ENCODE measurements around the gene WDR82.

Gene WDR82

DNA sequence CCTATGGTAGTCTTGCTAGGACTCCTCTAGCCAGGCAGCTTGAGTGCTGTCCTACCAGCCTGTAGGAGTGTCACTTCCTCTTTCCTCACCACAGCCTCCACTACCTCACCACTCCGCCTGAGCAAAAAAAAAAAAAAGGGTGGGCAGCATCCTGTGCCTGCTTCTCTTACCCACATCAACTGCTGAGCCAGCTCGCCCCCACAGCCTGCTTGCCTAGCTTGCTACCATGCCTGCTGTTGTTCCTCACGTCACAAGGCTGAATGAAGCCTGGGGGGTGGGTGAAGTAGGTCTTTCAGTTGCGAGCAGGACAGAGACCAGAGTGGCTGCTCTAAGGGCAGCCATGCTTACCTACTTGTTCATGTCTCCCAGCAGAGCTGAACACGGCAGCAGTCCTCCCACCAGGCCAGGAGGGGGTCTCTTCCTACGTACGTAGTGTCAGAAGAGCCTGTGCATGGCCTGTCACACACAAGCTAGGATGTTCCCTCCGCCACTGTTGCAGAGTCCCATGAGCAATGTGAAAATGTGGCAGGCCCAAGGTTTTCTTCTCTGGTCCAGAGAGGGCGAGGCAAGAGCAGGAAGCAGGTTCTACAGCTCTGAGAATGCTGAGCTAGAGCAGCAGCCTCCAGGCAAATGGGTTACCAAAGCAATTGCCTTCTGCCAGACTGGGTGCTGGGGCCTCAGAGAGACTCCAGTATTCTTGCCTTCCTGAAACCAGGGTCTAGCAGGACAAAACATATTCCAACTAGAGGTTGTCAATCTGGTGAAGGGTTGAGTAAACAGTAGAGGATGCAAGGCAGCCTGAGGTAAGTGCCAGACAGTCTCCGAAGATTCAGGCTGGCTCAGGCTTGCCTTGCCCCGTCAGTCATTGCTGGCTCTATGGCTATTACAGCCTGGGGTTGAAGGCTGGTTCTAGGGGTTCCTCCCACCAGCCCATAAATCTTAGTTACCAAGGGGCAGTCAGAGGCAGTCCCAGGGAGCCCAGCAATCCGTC lies 24.8 kb downstream of the WDR82 start:
- peak; percentile 67 for DNase-seq

DNA sequence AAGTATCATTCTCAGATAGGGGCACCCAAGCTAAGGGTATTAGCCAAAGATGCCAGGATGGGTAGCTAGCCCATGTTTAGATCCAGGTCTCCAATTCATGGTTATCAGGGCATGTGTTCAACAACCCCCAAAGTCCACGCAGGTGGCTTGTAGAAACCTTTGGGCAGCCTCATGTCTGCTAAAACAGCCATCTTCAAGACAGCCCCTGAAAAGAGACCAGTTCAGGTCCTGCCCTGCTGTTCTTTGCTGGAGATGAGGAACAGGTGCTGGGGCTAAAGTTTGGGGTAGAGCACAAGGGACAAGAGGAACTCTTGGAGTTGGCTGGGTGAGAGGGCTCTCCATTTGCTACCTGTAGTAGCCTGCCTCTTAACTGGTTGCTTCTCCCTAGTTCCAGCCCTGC lies 28.3 kb downstream of the WDR82 start:
- no peak for DNase-seq

GRCh38 chr3:52249683-52250082 lies 28.8 kb downstream of the WDR82 start:
- no peak for DNase-seq

DNA sequence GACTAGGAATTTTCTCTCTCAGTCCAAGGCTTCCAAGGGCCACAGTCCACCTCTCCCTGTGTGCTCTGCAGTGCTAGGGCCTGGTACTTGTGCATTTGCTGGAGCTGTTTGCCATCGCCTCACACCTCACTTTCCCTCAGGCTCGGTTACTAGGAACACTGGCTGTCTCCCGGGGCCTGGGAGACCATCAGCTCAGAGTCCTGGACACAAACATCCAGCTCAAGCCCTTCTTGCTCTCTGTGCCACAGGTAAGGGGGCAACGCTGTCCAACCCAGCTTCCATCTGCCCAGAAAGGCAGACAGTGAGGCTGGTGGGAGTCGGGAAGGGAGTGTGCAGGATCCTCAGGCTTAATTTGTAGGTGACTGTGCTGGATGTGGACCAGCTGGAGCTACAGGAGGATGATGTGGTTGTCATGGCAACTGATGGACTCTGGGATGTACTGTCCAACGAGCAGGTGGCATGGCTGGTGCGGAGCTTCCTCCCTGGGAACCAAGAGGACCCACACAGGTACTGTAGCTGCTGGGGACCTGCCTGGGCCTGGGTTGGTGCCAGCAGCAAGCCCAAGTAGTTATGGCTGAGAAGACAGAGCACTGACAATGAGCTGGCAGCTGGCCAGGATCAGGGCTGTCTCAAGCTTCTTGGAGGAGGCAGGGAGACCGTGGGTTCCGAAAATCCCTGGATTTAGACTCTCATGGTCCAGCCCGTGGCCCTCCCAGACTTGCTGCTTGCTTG lies 29.5 kb downstream of the WDR82 start:
- DNase-seq, result no peak

DNA sequence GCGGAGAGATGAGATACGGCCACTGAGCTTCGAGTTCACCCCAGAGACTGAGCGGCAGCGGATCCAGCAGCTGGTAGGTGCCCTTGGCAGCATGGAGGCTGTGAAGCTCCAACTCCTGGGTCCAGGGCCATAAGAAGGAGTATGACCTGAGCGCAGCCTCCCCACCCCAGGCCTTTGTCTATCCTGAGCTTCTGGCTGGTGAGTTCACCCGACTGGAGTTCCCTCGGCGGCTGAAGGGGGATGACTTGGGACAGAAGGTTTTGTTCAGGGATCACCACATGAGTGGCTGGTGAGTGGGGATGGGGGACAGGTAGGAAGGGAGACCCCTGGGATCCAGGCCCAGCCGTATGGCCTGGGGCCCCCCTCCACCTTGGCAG lies 30.3 kb downstream of the WDR82 start:
- peak; percentile 6 for DNase-seq

GRCh38 chr3:52247409-52248164 lies 30.9 kb downstream of the WDR82 start:
- peak; percentile 7 for DNase-seq

DNA sequence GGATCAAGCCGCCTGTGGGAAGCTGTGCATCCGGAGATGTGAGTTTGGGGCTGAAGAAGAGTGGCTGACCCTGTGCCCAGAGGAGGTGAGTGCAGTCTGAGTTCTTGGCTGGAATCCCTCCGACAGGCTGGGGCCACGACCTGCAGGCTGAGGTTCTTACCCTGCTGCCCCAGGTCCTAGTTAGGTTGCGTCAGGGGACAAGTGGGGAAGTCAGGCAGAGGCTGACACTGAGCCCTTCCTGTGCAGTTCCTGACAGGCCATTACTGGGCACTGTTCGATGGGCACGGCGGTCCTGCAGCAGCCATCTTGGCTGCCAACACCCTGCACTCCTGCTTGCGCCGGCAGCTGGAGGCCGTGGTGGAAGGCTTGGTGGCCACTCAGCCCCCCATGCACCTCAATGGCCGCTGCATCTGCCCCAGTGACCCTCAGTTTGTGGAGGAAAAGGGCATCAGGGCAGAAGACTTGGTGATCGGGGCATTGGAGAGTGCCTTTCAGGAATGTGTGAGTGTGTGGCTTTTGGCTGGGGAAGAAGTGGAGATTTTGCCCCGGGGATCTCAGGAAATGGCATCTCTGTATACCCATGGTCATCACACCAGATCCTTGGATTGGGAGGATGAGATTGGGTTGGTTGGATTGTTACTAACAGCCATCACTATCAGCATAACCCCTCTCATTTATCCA lies 31.6 kb downstream of the WDR82 start:
- DNase-seq, result peak; percentile 8

GRCh38 chr3:52246264-52246620 lies 32.2 kb downstream of the WDR82 start:
- DNase-seq, result no peak

DNA sequence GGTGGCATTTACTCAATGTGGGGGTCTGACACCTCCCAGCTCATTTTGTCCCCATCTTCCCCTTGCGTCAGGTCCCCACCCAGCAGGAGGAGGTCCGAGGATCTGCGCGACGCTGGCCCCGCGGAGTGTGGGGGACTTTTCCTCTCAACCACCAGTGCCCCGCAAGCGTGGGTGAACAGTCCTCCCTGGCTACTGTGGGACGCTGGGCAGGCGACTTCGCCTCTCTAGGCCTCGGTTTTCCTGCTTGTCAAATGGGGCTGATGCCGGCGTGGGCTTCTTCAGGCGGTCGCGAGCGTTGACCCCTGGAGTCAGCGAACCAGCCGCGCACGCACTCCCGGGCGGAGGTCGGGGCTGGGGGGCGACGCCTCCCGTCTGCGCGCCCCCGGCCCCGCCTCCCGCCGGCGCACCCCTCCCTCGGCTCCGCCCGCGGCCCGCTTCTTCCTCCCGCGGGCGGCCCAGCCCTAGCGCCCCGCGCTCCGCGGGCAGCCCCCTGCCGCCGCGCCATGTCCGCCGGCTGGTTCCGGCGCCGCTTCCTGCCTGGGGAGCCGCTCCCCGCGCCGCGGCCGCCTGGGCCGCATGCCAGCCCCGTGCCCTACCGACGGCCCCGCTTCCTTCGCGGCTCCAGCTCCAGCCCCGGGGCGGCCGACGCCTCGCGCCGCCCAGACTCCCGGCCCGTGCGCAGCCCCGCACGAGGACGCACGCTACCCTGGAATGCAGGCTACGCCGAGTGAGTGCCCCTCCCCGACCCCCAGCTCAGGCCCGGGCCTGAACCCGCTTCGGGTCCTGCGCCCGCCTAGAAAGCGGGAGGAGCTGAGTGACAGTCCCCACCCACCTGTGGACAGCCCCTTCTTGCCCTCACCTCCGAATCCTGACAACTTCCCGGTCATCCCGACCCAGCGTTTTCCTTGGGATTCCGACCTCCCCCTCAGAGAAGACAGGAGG lies 32.9 kb downstream of the WDR82 start, which contains the start of gene PPM1M:
TSS of gene PPM1M (plus strand) at position 438 of the 942 bp plus-strand sequence. CDS start at position 504, 66 bp downstream.
- peak; percentile 30 for DNase-seq

- DNase-seq, result peak; percentile 8
Observed at GRCh38 chr3:52243791-52244628, 34.4 kb downstream of the WDR82 start.

- DNase-seq, result no peak
Observed at GRCh38 chr3:52242039-52242438, 36.4 kb downstream of the WDR82 start.

GRCh38 chr3:52240886-52241370 lies 37.5 kb downstream of the WDR82 start:
- no peak for DNase-seq

DNA sequence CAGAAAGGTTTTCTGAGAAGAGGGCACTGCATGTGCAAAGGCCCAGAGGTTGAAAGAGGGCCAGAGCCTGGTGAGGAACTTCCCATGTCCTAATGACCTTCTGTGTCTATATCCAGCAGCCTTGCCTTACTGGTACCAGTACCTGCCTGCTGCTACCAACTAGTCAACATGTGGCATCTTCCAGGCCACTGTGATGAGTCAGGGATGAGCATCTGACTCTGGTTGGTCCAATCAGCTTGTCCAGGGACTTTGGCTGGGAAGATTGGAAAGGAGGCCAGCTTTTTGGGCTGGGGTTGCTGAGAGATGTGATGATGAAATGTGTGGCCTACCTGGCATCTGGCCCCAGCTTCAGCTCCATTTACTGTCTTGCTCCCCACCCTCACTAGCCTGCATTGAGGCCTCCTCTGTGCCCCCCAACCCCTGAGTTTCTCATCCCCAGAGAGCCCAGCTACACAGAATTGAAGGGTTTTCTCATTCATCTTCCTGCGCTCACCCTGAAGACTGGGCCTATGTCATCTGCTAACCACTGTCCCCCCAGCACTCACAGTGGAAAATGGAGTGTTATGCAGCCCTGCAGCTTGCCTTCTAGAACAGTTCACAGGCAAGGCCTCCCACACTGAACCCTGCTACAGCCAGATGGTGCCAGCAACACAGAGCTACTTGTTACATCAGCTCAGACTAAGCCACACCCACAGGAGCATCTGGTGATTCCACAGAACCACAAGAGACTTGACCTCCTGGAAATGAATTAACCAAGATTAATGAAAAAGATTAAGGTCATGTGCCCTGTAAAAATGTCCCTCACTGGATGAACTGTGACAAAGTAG lies 38.2 kb downstream of the WDR82 start:
- DNase-seq, result no peak

GRCh38 chr3:52238761-52239701 lies 39.4 kb downstream of the WDR82 start, which contains the start of gene TWF2:
TWF2 (minus strand) TSS chr3:52239158; CDS start chr3:52239016, 142 bp downstream.
- DNase-seq, result peak; percentile 78

DNA sequence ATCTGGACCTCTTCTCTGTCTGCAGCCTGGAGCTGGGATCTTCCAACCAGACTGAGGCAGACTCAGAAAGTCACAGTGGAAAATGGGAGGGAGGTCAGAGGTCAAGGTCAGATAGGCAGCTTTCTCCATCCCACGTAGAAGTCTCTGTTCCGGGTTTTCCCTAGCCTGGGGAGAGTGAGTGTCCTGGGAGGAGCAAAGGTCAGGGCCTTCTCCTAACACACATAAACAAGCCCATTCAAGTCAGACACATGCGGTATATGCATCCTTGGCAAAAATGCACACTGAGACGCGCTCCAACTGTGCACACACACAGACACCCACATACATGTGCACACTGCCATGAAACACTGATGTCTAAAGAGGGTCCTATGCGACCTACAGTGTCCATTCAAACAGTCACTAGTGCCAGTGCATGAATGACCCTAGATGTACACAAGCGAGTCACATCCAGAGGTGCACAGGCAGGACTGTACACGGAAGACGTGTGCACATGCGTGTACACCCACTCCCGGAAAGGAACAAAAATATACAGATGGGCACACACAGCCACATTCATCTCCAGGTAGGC lies 40.2 kb downstream of the WDR82 start:
- DNase-seq, result no peak

- DNase-seq, result no peak
Observed at GRCh38 chr3:52237657-52238172, 40.7 kb downstream of the WDR82 start.

DNA sequence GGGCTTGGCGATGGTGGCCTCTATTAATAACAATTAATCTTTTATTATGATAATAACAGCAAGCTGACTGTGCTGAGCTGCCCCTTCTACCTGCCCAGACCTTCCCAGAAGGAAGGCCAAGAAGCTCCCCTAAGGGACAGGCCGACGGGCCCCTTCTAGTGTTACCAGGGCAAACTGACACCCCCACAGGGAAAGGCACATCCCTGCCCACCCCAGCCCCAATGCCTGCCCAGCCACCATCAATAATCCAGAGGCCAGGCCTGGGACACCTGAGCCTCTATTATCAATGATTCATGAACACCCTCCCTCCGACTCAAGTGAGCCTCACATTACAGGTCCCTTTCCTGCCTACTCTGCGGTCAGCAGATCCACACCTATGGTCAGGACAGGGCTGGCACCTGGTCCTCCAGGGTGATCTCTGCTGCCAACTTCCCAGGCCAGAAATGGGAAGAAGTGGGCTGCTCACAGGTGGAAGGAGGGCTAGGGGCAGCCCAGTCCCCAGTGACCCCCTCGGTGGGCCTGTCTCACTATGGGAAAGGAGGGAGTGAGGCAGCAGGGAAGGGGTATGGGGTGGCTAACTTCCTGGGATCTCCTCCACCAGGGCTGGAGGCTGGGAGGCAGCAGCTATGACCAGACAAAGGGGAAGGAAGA lies 41.3 kb downstream of the WDR82 start:
- DNase-seq, result no peak
